GM23248 (cell line): ENCODE results near the gene COX20. TPM values are rescaled to one million over a fixed set of nuclear protein-coding genes. Genes with fewer than 3 reads are reported as not detected.

ENCODE experiments used
- DNase-seq: peaks from one replicate; pipeline ENCODE4 v3.0.0-alpha.2; 2015
- H2AFZ ChIP-seq: fragments of 200-600 bp; sonication (generic); 2 replicates; pipeline ENCODE4 v1.6.1; 2016; ENCODE audit warnings: antibody characterized with exemption
- H3F3A ChIP-seq: fragments of 200-600 bp; sonication (generic); 2 replicates; pipeline ENCODE4 v1.6.1; 2016; ENCODE audit warnings: mild to moderate bottlenecking, antibody characterized with exemption, mixed run types; ENCODE audit not compliant: insufficient read depth
- H3K27ac ChIP-seq: fragments of 200-600 bp; sonication (generic); 2 replicates; pipeline ENCODE4 v1.5.1; 2016; ENCODE audit warnings: mild to moderate bottlenecking
- H3K27me3 ChIP-seq: fragments of 200-600 bp; sonication (generic); replicated peaks from 2 replicates; pipeline ENCODE4 v1.6.1; 2016; ENCODE audit warnings: mild to moderate bottlenecking; ENCODE audit not compliant: insufficient read depth
- H3K36me3 ChIP-seq: fragments of 200-600 bp; sonication (generic); 2 replicates; pipeline ENCODE4 v1.6.1; 2016; ENCODE audit warnings: low read depth, mild to moderate bottlenecking
- H3K4me1 ChIP-seq: fragments of 200-600 bp; sonication (generic); 2 replicates; pipeline ENCODE4 v1.6.1; 2016; ENCODE audit warnings: mild to moderate bottlenecking; ENCODE audit not compliant: insufficient read depth
- H3K4me2 ChIP-seq: fragments of 200-600 bp; sonication (generic); one replicate; pipeline ENCODE4 v1.6.1; 2016; ENCODE audit warnings: mild to moderate bottlenecking; ENCODE audit not compliant: unreplicated experiment
- H3K4me3 ChIP-seq: fragments of 200-600 bp; sonication (generic); 2 replicates; pipeline ENCODE4 v1.5.1; 2016; ENCODE audit warnings: mild to moderate bottlenecking
- H3K79me2 ChIP-seq: fragments of 200-600 bp; sonication (generic); 2 replicates; pipeline ENCODE4 v1.6.1; 2016; ENCODE audit warnings: mild to moderate bottlenecking; ENCODE audit not compliant: insufficient read depth
- H3K9ac ChIP-seq: fragments of 200-600 bp; sonication (generic); 2 replicates; pipeline ENCODE4 v1.6.1; 2016; ENCODE audit warnings: mild to moderate bottlenecking
- H3K9me2 ChIP-seq: fragments of 200-600 bp; sonication (generic); 2 replicates; pipeline ENCODE4 v1.6.1; 2016; ENCODE audit warnings: mixed run types, mild to moderate bottlenecking, moderate library complexity; ENCODE audit not compliant: insufficient read depth
- H3K9me3 ChIP-seq: fragments of 200-600 bp; sonication (generic); one replicate; pipeline ENCODE4 v1.6.1; 2017; ENCODE audit warnings: low read depth
- H4K20me1 ChIP-seq: fragments of 200-600 bp; sonication (generic); 2 replicates; pipeline ENCODE4 v1.6.0; 2016; ENCODE audit not compliant: insufficient read depth
- EZH2 ChIP-seq: fragments of 200-600 bp; sonication (generic); IDR thresholded peaks from 2 replicates; pipeline ENCODE4 v1.6.1; 2018; ENCODE audit warnings: antibody characterized with exemption, mild to moderate bottlenecking; ENCODE audit not compliant: insufficient read depth, poor library complexity, severe bottlenecking
- EZH2phosphoT487 ChIP-seq: fragments of 200-600 bp; sonication (generic); IDR thresholded peaks from 2 replicates; pipeline ENCODE4 v1.6.1; 2018; ENCODE audit warnings: antibody characterized with exemption, moderate library complexity, mild to moderate bottlenecking, low read depth; ENCODE audit not compliant: insufficient read depth
- WGBS, 2 experiments: methylation state at CpG; one replicate each; pipeline ENCODE4 v1.1.6; 2015 to 2017; ENCODE audit warnings: low lambda C conversion rate in 2 of 2, low coverage in 1 of 2; ENCODE audit errors: missing lambda C conversion rate in 2 of 2; 5-methylcytosine and 5-hydroxymethylcytosine counted together
- in situ Hi-C: fragments of 300-500 bp; cut with MboI; formaldehyde crosslinking; loops from 2 replicates; pipeline ENCODE4 v1.15.0; 2020
- polyA plus RNA-seq: library from polyadenylated mRNA; unstranded; fragments of >200 nt; fragmentation: Nextera tagmentation; extraction: Ambion mirVana; gene quantifications from 2 replicates; pipeline ENCODE4 v1.2.1, GENCODE V29; 2016
- total RNA-seq: library from RNA; depleted of rRNA; stranded (reverse); fragments of >200 nt; shearing (Covaris generic); gene quantifications from 2 replicates; pipeline ENCODE4 v1.2.3, GENCODE V29; 2014

Gene COX20
- total and polyA plus RNA-seq, 2 experiments from 2014 or later = 21.9 to 86.5 TPM

DNA sequence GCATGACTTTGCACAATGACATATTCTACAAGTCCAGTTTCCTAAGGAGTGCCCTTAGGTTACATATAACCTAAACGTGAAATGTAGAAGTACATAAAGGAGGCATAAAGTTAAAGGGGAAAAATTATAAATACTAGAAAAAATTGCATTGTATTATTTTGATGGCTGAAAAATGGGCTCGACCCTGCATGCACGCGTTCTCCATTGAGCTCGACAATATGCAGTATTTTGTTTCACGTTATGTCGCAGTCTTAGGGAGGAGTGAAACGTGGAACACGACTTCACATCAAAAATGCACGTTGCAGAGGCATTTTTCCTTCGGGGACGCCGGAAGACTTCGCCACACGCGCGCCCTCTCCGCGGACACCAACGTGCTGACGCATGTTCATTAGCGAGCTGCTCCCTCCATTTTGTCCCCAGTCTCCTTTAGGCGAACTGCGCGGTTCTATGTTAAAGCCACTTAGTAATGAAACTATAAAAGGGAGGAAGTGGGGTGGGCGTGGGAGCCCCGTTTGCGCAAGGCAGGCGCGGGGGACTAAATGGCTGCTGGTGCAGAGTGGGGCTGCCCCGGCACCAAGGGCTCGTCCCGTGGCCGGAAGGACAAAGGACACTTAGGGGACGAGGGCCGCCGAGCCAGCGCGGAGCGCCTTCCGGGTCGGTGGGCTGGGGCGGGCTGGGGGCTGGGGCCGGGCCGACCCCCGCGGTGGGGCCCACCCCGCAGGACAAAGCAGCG lies 749 bp upstream of the COX20 start:
- Histone ChIP-seq H3K27ac (peak overlapping the region; percentile 99), H3K4me1 (peaks cover 25% of the 10 kb centered on the region), H3K9ac (peak overlapping the region; percentile 98), H3K27me3 (no peaks in the 10 kb centered on the region), H4K20me1 (no peaks in the 10 kb centered on the region), H3F3A (peaks cover 55% of the 10 kb centered on the region), H3K36me3 (peaks cover 3% of the 10 kb centered on the region), H2AFZ (peak overlapping the region; percentile 80), H3K4me3 (peak overlapping the region; percentile 95), H3K9me2 (no peaks in the 10 kb centered on the region), H3K9me3 (no peaks in the 10 kb centered on the region), H3K4me2 (peak overlapping the region; percentile 99), H3K79me2 (peaks cover 39% of the 10 kb centered on the region)
- 2 to 3% methylated on average over 31 to 39 of the region's 49 CpGs for WGBS, 2 experiments
- in situ Hi-C loops = no loop called here
- no peak for TF ChIP-seq EZH2
- no peak for TF ChIP-seq EZH2phosphoT487
- DNase-seq = peak; percentile 95

- H3K36me3 ChIP-seq = peaks cover 15% of the 10 kb centered on the region
- WGBS, 2 experiments = 2 to 3% methylated on average over 7 of the region's 7 CpGs
- H3F3A ChIP-seq = peaks cover 68% of the 10 kb centered on the region
- no peaks in the 10 kb centered on the region for H3K27me3 ChIP-seq
- H3K27ac ChIP-seq = peak overlapping the region; percentile 99
- no peaks in the 10 kb centered on the region for H3K9me3 ChIP-seq
- in situ Hi-C loops = no loop called here
- peak overlapping the region; percentile 80 for H2AFZ ChIP-seq
- H3K4me1 ChIP-seq = peaks cover 25% of the 10 kb centered on the region
- DNase-seq = peak; percentile 60
- TF ChIP-seq EZH2 (no peak), EZH2phosphoT487 (no peak)
- peak overlapping the region; percentile 98 for H3K9ac ChIP-seq
- H4K20me1 ChIP-seq = no peaks in the 10 kb centered on the region
- peak overlapping the region; percentile 99 for H3K4me2 ChIP-seq
- H3K9me2 ChIP-seq = no peaks in the 10 kb centered on the region
- H3K79me2 ChIP-seq = peaks cover 54% of the 10 kb centered on the region
- H3K4me3 ChIP-seq = peak overlapping the region; percentile 95
Measured at GRCh38 chr1:244836135-244836521, 670 bp downstream of the COX20 start.

- H3K27ac ChIP-seq = peak overlapping the region; percentile 99
- no peaks in the 10 kb centered on the region for H4K20me1 ChIP-seq
- H3K79me2 ChIP-seq = peaks cover 58% of the 10 kb centered on the region
- H2AFZ ChIP-seq = peak overlapping the region; percentile 80; the same call in 1 of the 2 replicates
- peak overlapping the region; percentile 99 for H3K4me2 ChIP-seq
- no peaks in the 10 kb centered on the region for H3K27me3 ChIP-seq
- in situ Hi-C loops = no loop called here
- peaks cover 72% of the 10 kb centered on the region for H3F3A ChIP-seq
- DNase-seq = peak; percentile 59
- peak overlapping the region; percentile 98 for H3K9ac ChIP-seq
- peaks cover 25% of the 10 kb centered on the region for H3K4me1 ChIP-seq
- H3K9me2 ChIP-seq = no peaks in the 10 kb centered on the region
- H3K36me3 ChIP-seq = peaks cover 20% of the 10 kb centered on the region
- WGBS, 2 experiments = 3 to 4% methylated on average over 3 of the region's 3 CpGs
- no peak for TF ChIP-seq EZH2phosphoT487
- TF ChIP-seq EZH2 = no peak
- peak overlapping the region; percentile 95 for H3K4me3 ChIP-seq
- H3K9me3 ChIP-seq = no peaks in the 10 kb centered on the region
Measured at GRCh38 chr1:244836584-244836983, 1.1 kb downstream of the COX20 start.

GRCh38 chr1:244837597-244838258 lies 2.3 kb downstream of the COX20 start:
- Histone ChIP-seq H3K9me3 (no peaks in the 10 kb centered on the region), H3K27me3 (no peaks in the 10 kb centered on the region), H2AFZ (no peak overlapping the region), H3K4me3 (peak overlapping the region; percentile 95), H4K20me1 (no peaks in the 10 kb centered on the region), H3K9ac (peak overlapping the region; percentile 98; the same call in 1 of the 2 replicates), H3K79me2 (peaks cover 70% of the 10 kb centered on the region), H3F3A (peaks cover 84% of the 10 kb centered on the region), H3K4me1 (peaks cover 25% of the 10 kb centered on the region), H3K27ac (peak overlapping the region; percentile 99), H3K9me2 (no peaks in the 10 kb centered on the region), H3K36me3 (peaks cover 31% of the 10 kb centered on the region), H3K4me2 (peak overlapping the region; percentile 99)
- in situ Hi-C loops = no loop called here
- TF ChIP-seq EZH2phosphoT487 = no peak
- TF ChIP-seq EZH2 = no peak
- WGBS, 2 experiments = 82 to 86% methylated on average over 5 of the region's 5 CpGs
- no peak for DNase-seq
